Putamen (tissue), 1 donor: ENCODE results near the gene IDI2.
"Not testable (repeated sequence)": the region's sequence is repeated elsewhere in the genome, so short reads cannot be mapped to it uniquely, and the experiment has no call there.

Source experiments
- DNase-seq: peaks from one replicate; pipeline ENCODE4 v3.0.0-alpha.2; 2016; ENCODE audit warnings: low spot score

IDI2 gene

DNA sequence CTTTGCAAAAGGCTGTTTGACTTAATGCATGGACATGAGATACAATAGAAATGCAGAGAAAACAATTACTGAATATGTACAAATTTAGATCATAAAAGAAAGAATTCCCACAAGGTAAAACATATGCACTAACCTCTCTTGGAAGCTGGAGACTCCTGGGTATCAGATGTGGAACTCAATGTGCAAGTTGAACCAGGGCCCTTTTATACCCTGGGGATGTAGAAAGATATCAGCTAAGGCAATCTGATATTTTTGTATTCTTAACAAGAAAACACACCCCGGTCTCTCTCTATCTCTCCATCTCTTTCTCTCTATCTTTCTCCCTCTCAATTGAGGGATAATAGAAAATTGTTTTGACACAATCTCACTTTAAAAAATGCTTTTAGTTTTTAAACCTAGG is at the start of gene IDI2:
TSS of gene IDI2 (minus strand) at position 177 of the 400 bp plus-strand sequence. CDS start 1,136 bp downstream, outside the sequence.
- DNase-seq, result no peak

DNA sequence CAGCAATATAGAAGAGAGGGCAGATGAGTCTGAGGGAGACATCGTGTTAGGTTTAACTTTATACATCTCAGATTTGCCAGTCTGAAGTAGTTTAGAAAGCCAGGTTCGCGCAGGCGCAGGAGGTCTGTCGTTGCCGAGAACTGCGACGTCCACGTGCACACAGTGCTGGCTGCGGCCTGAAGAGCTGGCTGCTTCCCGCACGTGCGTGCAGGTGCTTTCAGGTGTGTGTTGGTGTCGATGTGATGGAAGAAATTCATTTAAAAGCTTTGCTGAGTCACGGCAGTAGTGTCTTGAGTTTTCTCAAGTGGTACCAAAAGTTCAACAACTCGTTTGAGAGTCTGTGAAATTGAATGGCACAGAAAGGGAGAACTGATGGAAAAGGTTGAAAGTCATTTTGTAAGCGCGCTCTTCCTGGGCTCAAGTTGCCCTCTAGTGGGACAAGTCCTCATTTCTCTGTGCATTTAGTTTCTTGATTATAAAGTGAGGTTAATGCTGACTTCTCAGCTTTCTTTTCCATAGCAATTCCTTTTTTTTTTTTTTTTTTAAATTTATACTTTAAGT is 49.2 kb upstream of the IDI2 start:
- DNase-seq, result no peak

DNA sequence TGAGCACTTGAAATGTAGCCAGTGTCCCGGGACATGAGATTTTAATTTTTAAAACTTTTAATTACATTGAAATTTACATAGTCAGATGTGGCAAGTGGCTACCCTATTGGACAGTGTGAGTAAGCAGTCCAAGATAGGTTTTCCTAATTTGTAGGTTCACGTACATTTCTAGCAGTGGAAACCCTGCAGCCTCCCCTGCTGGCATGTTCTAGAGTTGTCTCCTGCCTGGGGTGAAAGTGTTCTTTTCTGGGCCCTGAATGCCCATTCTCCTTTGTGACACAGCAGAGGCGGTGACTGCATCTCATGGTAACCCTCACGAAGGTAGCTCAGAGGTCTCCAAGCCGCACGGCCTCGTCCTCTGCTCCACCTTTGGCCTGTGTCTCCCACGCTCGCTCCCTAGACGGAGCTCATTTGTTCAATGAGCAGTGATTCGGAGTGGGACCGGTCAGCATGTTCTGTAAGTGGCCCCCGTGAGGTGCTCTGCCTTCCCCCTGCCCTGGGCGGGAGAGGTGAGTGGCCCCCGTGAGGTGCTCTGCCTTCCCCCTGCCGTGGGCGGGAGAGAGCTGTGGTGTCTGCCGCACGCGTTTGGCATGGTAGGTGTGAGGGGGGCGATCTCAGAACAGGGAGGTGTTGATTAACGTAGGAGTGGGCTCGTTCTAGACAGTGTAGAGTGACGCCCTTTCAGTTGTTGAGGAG is 48.5 kb upstream of the IDI2 start:
- no peak for DNase-seq

DNA sequence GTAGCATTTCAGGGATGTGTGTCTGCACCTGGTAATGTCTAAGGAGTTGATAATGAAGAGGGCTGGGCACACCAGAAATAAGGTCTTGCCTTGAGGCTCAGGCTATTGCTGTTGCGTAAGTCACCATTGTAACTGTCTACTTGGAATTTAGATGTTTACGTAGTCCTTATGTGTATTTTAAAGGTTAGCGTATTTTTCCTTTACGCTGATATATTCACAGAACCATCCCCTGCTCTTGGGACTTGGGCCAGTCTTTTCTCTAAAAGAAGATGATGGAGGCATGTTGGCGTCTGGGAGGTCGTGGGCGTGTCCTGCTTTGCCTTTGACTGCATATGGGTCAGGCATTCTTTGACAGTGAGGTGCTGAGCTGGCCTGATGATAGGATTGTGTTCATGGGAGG is 45.3 kb upstream of the IDI2 start:
- no peak for DNase-seq

DNA sequence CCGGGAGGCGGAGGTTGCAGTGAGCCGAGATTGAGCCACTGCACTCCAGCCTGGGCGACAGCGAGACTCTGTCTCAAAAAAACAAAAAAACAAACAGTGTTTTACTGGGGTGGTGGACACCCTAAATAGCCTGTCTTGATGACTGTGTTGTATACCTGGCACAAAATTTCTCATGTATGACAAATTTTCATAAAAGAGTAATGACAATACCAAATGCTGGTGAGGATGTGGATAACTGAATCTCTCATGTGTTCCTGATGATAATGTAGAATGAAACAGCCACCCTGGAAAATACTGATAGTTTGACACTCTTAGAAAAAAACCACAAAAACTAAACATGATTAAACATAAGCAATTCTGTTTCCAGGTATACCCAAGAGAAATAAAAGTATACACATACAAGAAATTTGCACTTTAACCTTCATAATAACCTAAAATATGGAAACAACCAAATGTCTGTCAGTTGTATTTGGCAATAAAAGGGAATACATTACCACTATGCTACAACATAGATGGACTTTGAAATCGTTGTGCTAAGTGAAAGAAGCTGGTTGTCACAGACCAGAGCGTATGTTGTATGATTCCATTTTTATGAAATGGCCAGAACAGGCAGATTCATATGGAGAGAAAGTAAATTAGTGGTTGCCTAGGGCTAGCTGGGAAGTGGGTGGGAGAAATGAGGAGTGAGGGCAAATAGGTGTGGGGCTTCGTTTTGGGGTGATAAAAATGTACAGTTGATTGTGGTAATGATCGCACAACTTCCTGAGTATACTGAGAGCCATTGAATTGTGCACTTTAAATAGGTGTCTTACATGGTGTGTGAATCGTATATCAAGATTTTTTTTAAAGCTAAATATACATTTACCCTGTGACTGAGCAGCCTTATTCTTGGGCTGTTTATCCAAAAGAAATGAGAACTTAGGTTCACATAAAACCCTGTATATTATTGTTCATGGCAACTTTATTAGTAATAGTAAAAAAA is 43.0 kb upstream of the IDI2 start:
- DNase-seq, result no peak

DNA sequence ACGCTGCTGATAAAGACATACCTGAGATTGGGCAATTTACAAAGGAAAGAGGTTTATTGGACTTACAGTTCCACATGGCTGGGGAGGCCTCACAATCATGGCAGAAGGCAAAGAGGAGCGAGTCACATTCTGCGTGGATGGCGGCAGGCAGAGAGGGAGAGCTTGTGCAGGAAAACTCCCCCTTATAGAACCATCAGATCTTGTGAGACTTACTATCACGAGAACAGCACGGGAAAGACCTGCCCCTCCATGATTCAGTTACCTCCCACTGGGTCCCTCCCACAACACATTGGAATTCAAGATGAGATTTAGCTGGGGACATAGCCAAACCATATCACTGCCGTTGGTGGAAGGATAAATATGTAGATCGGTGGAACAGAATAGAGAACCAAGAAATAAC is 41.1 kb upstream of the IDI2 start:
- DNase-seq, result not testable (repeated sequence)

DNA sequence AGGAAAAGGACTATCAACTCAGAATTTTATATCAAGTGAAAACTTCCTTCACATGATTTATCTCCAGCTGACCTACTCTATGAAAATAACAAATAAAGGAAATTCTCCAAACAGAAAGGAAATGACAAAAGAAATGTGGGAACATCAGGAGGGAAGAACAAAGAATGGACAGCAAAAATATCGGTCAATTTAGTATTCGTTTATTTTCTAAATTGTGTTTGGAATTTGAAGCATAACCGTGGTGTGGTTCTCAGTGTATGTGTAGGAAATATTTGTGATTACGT is 39.2 kb upstream of the IDI2 start:
- no peak for DNase-seq

DNA sequence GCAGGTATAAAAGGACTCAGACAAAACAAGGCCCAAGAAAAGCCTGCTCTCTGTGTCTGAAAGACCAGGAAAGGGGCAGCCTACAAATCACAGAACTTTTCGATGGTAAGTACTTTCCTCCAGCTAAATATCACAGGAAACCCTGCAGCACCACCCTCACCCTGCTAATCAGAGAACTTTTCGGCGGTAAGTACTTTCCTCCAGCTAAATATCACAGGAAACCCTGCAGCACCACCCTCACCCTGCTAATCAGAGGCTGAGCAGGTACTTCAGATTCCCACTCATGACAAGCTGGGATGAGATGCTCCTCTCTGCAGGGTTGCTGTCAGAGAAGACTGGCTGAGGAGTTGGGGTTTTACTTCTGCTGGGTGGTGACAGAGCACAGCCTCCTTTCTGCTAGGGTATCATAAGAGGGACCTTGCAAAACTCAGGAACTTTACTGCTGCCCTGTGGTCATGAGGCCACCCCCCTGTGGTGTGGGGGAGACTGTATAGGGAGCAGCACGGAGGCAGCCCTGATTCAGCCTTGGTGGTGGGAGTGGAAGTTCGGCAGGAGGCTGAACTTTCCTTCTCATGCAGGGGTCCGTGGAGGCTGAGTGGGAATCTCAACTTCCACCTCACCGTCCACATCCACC is 37.7 kb upstream of the IDI2 start:
- peak; percentile 63 for DNase-seq

DNA sequence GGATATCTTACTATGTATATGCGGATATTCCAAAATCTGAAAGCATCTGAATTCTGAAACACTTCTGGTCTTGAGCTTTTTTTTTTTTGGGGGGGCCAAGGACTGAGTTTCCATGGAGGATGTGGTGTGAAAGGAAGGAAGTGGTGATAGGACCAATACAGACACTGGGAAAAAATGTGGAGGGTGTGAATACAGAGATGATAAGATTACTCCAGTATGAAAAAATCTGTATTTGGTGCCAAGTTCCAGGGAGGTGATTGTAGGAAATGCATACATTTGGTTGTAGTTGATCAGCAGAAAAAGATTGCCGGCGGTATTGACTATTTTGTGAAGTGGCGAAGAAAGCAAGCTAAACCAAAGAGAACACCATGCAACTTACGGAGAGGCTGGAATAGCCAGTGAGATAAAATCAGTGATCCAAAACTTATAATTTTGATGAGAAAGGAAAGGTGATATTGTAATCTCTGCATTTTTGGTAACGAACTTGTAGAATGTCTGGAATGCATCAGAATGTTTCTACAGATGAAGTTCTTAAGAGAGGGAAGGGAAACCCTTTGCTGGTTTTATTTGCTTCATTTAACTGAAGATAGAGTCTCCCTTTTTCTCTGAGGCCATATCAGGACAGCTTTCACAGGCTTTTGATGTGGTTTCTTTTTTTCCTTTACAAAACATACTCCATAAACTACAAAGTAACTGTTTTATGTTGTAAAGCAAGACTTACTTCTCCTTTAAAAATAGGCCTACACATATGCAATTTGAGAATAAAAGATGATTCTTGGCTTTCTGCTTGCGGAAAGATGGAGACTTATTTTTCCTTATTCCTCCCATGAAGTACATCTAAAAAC is 36.5 kb upstream of the IDI2 start:
- DNase-seq, result no peak

DNA sequence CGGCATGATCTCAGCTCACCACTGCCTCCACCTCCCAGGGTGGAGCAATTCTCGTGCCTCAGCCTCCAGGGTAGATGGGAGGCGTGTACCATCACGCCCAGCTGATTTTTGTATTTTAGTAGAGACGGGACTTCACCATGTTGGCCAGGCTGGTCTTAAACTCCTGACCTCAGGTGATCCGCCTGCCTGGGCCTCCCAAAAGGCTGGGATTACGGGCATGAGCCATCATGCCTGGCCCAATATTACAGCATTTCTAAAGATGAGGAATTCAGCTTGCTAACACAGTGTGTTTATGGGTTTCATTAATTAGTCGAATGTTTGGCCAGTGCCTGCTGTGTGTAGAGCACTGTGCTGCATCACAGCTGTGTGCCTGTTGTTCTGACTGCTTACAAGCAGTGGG is 34.2 kb upstream of the IDI2 start:
- DNase-seq, result no peak

DNA sequence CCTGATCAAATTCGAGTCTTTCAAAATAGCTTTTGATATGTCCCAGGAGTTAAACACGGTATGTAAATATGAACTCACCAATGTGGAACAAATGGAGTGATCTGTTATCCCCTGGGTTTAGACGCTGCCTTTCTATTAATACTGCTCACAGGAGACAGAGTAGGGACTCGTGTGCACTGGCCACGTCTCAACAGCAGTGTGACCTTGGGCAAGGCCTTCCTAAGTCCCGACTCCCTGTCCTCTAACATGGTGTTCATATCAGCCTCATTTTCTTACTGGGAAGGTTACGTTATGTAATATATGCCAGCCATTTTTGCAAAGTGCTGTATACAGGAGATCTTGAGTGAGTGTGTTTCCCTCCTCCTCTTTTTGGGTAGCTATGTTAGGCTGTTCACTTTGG is 32.4 kb upstream of the IDI2 start:
- DNase-seq, result no peak

DNA sequence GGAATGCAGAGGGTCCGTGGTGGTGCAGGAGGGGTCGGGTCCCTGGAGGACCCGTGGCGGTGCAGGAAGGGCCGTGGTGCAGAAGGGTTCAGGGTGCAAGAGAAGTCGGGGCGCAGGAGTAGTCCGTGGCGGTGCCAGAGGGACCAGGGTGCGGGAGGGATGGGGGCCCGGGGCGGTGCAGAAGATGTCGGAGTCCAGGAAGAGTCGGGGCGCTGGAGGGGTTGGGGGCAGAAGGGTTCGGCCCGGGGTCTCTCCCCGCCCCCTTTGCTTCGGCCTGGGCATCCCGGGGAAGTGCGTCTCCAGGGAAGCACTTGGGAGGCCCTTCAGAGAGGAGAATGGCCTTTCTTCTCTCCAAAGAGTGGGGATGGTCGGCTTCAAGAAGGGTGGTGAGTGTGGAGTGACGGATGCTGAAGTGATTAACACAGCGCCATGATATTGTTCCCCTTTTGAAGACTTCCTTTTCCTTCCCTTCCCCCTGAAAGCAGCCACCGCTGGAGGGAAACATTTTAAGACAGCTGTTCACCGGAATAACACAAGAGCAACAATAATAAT is 31.5 kb upstream of the IDI2 start:
- no peak for DNase-seq

DNA sequence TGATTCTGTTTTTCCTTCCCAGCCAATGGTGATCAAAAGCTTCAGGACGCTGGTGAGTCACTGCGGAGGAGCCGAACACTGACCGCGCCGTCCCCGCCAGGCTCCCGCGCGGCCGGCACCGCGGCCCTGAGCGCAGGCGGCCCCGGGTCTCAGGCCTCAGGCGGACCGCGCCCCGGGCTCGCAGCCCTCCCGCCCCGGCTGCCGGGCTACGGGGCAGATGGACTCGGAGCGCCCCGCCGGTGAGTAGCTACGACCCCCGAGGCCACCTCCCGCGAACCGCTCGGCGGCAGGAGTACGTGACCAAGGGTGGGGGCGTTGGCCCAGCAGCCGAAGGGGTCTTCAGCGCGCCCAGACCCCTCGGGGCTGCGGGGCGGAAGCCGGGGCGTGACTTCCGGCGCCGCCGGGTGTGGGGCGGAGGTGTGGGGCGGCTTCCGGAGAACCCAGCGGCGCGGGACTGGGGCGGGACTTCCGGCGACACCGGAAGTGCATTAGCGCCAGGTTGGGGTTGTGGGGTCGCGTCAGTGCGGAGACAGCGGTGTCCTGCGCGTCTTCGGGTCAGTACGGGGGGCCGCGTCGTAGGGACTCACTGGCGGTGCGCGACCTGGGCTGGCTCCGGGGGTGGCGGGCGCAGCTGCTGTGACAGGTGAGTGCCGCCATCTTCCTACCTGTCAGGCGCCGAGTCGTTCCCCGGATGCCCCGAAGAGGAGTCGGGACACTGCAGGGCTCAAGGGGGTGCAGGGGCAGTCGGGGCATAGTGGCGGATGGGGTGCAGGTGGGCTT is 30.9 kb upstream of the IDI2 start, which contains the start of gene WDR37:
TSS of gene WDR37 (plus strand) at position 60 of the 780 bp plus-strand sequence. CDS start 15,771 bp downstream, outside the sequence.
- DNase-seq, result peak; percentile 85

DNA sequence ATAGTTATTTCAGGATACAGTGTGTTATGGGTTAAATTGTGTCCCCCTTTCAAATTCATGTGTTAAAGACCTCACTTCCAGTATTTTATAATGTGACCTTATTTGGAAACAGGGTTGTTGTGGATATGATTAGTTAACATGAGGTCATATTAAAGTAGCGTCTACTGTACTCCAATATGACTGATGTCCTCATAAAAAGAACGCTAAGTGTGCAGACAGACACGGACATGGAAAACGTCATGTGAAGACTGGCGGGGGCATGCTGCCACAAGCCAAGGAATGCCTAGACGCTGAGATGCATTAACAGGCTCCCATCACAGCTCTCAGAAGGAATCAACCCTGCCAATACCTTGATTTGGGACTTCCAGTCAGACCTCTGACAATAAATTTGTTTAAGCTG is 29.0 kb upstream of the IDI2 start:
- DNase-seq, result no peak

DNA sequence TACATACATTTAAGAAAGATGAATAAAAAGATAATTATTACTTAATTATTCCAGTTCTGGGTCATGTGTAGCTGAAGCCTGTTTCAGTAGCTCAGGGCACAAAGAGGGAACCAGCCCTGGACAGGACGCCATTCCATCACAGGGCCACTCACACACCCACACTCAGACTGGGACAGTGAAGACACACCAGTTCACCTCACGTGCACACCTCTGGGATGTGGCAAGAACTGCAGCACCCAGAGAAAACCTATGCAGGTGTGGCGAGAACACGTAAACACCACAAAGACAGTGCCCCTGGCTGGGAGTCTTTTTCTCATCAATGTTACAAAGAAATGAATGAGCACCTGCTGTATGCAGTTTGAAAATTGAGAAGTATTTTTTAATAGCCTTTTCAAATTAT is 24.9 kb upstream of the IDI2 start:
- no peak for DNase-seq

DNA sequence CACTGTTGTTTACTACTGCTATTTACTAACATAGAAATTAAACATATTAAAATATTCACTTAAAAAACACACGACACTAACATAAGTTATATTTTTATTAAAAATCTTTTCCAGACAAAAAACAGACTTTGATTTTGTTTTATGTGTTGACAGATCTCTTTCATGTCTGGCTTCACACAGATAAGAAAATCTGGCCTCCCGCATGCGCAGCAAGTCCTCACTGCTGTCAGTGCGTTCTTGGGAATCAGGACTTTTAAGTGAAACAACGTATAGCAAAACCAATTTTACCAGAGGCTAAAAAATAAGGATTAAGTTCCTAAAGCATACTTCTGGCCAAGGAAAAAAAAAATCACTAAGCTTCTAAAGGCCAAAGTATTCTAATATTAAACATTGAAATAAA is 24.5 kb upstream of the IDI2 start:
- DNase-seq, result no peak

DNA sequence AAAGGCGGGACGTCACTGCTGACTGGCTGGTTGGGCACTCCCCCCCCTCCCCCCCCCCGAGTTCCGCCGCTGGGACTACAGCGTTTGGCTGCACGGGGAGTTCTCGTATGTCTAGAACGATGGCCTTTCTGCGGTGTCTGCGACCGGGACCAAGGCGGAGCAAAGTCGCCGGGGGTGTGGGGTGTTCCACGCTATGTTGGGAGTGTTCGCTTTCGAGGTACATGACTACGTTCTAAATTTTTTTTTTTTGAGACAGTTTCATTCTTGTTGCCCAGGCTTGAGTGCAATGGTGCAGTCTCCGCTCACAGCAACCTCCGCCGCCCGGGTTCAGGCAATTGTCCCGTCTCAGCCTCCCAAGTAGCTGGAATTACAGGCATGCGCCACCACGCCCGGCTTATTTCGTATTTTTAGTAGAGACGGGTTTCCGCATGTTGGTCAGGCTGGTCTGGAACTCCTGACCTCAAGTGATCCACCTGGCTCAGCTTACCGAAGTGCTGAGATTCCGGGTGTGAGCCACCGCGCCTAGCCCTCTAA is 23.8 kb upstream of the IDI2 start:
- no peak for DNase-seq

DNA sequence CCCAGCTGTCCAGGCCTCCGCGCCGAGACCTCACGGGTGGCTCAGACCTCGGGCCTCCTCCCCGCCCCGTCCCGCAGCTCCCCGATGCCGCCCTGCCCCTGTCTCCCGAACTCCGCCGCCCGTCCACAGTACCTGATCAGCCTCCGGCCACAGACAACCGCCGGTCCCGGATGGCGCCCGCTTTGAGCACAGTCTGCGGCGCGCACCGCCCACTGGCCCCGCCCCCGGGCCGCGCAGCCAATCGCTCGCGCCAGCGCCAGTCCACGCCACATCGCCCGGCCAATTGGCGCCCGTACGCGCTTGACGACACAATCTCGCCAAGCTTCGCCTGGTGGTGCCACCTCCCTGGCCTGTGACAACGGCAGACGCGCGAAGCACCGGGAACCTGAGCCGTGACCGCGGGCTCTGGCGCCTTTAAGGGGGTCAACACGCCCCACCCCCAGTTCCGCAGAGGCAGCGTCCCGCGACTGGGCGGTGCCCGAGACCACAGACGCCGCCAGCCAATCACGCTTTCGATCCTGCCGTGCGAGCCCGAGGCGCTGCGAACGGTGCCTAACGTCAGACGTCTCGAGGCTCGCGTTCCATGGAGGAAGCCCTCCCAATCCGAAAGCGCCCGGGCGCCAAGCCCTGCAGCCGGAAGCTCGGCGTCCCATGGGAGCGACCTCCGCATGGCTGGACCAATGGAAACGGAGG is 23.2 kb upstream of the IDI2 start, which contains the start of gene IDI1:
TSS of gene IDI1 (minus strand) at position 388 of the 693 bp plus-strand sequence. CDS start at position 272, 116 bp downstream.
- peak; percentile 98 for DNase-seq

DNA sequence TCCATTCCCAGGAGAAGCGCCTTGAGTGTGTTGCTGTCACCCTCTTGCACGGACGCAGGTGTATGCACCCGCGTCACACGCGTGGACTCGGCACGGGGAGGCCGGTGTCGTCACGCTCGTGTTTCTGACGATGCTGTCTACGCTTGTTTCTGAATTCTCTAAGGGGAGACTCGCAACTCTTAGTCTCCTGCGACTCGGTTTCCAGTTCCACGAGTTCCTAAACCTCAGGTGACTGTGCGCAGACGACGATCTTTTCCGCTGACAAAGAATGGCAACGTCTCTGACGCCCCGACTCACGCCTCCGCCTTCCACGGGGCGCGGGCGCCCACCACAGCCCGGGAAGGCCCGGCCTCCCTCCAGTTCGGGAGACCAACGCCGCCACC is 22.7 kb upstream of the IDI2 start:
- no peak for DNase-seq
